Measurements from ENCODE around the gene CALHM5. TPM values are rescaled to one million over a fixed set of nuclear protein-coding genes. Genes with fewer than 3 reads are reported as not detected.
"Not testable (repeated sequence)": the region's sequence is repeated elsewhere in the genome, so short reads cannot be mapped to it uniquely, and the experiment has no call there.

CALHM5 gene
- total RNA-seq, 4 donors from 2014 or later = 0.09 to 0.80 (median 0.53) TPM; not detected in 1

DNA sequence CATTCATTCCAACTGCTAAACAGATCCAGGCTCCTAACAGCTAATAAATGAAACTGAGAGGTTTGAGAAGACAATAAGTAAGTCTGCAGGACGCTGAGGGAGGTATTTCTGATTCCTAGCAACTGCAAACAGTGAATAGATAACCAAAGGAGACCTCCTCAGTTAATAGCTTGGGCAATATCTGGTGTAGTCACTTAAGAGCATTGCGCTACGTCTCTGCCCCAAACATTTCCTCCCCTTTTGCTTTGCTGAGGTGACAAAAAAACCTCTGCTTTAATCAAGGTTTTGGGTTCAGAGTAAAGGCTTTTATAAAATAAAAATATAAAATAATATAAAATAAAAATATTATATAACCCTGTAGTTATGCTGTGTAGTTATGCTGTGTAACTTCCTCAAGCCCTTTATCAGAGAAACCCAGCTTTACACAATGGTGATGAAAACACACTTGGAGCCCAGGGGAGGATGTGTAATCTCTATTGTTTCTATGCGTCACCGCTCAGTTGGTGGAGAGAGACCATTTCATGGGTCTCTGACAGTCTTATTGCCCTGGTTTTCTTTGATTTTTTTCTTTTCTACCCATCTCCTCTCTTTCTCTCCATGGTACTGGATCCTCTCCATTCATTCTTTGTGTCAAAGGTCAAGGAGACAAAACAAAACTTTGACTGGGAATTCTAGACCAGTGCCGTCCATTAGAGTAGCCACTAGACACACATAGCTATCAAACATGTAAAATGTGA lies 18.9 kb upstream of the CALHM5 start:
- DNase-seq = no peak
- no peak for TF ChIP-seq POLR2A (IDR thresholded peaks at IDR 0.05)
- H3K4me3 ChIP-seq = no peak overlapping the region
- no peaks in the 10 kb centered on the region for H3K36me3 ChIP-seq
- no peak overlapping the region for H3K27ac ChIP-seq
- no peaks in the 10 kb centered on the region for H3K9me3 ChIP-seq
- no peaks in the 10 kb centered on the region for H3K27me3 ChIP-seq
- no peaks in the 10 kb centered on the region for H3K4me1 ChIP-seq

DNA sequence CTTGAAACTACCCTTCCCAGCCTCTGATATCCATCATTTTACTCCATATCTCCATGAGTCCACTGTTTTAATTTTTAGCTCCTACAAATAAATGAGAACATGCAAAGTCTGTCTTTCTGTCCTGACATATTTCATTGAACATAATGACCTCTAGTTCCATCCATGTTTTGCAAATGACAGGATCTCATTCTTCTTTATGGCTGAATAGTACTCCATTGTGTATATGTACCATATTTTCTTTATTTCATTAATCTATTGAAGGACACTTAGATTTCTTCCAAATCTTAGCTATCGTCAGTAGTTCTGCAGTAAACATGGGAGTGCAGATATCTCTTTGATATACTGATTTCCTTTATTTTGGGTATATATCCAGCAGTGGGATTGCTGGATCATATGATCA lies 16.3 kb upstream of the CALHM5 start:
- H3K4me3 ChIP-seq, H3K27me3 ChIP-seq, H3K36me3 ChIP-seq, H3K9me3 ChIP-seq, DNase-seq, H3K27ac ChIP-seq, H3K4me1 ChIP-seq: not testable (repeated sequence)

DNA sequence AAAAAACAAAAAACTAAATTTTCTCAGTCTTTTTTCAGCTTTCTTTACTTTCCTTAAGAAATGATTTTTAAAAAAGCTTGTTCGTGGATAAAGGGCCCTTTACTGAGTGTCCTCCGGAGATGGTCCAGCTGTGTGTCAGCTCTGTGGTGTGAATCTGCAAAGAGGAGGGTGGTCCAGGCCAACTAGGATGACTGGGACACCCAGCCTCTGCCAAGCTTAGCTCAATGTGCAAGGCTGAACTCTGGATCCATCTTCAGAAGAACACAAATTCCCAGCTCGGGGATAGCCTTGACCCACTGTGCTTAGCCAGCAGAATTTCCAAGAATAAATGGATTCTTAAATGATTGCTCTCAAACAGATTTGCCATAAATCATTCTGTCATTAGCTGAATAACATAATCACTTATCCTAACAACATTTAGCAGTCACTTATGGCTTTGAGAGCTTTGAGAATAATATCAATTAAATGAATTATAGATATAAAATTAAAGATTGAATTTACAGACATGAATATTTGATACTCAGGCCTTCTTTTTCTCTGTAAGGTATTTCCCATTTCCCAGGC lies 14.2 kb upstream of the CALHM5 start:
- no peak overlapping the region for H3K4me3 ChIP-seq
- no peaks in the 10 kb centered on the region for H3K36me3 ChIP-seq
- no peaks in the 10 kb centered on the region for H3K9me3 ChIP-seq
- H3K27me3 ChIP-seq = no peaks in the 10 kb centered on the region
- no peak overlapping the region for H3K27ac ChIP-seq
- DNase-seq = no peak
- TF ChIP-seq POLR2A (IDR thresholded peaks at IDR 0.05) = no peak
- TF ChIP-seq, protein P1, sequence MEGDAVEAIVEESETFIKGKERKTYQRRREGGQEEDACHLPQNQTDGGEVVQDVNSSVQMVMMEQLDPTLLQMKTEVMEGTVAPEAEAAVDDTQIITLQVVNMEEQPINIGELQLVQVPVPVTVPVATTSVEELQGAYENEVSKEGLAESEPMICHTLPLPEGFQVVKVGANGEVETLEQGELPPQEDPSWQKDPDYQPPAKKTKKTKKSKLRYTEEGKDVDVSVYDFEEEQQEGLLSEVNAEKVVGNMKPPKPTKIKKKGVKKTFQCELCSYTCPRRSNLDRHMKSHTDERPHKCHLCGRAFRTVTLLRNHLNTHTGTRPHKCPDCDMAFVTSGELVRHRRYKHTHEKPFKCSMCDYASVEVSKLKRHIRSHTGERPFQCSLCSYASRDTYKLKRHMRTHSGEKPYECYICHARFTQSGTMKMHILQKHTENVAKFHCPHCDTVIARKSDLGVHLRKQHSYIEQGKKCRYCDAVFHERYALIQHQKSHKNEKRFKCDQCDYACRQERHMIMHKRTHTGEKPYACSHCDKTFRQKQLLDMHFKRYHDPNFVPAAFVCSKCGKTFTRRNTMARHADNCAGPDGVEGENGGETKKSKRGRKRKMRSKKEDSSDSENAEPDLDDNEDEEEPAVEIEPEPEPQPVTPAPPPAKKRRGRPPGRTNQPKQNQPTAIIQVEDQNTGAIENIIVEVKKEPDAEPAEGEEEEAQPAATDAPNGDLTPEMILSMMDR (IDR thresholded peaks at IDR 0.05) = no peak
- no peaks in the 10 kb centered on the region for H3K4me1 ChIP-seq

GRCh38 chr6:116500969-116501433 lies 10.4 kb upstream of the CALHM5 start:
- H3K9me3 ChIP-seq = no peaks in the 10 kb centered on the region
- H3K27me3 ChIP-seq = no peaks in the 10 kb centered on the region
- DNase-seq = no peak
- no peaks in the 10 kb centered on the region for H3K4me1 ChIP-seq
- no peaks in the 10 kb centered on the region for H3K36me3 ChIP-seq
- no peak overlapping the region for H3K27ac ChIP-seq
- TF ChIP-seq, protein P1 (IDR thresholded peaks at IDR 0.05) = no peak
- no peak for TF ChIP-seq POLR2A (IDR thresholded peaks at IDR 0.05)
- no peak overlapping the region for H3K4me3 ChIP-seq

DNA sequence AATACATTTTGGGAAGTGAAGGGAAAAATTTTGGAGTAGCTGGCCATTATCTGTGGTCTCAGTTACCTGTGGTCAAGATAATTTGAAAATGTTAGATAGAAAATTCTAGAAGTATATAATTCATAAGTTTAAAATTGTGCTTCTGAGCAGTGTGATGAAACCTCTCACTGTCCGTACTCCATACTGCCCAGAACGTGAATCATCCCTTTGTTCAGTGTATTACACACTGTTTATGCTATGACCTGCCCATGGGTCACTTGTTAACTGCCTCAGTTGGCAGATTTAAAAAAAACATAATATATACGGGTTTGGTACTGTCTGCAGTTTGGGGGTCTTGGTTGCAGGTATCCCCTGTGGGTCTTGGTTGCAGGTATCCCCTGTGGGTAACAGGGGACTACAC lies 4.1 kb upstream of the CALHM5 start:
- TF ChIP-seq, protein P1 (IDR thresholded peaks at IDR 0.05) = no peak
- TF ChIP-seq POLR2A (IDR thresholded peaks at IDR 0.05) = no peak
- no peak overlapping the region for H3K4me3 ChIP-seq

GRCh38 chr6:116508527-116508926 lies 2.9 kb upstream of the CALHM5 start:
- no peak overlapping the region for H3K4me3 ChIP-seq
- H3K27ac ChIP-seq = no peak overlapping the region
- TF ChIP-seq, protein P1 (IDR thresholded peaks at IDR 0.05) = no peak
- TF ChIP-seq POLR2A (IDR thresholded peaks at IDR 0.05) = no peak
- H3K36me3 ChIP-seq = no peaks in the 10 kb centered on the region
- no peak for DNase-seq
- no peaks in the 10 kb centered on the region for H3K9me3 ChIP-seq
- H3K27me3 ChIP-seq = no peaks in the 10 kb centered on the region
- peaks cover 0 to 7% (median 0%) of the 10 kb centered on the region in 4 donors for H3K4me1 ChIP-seq

More for the DNA sequence above, 4.1 kb upstream of the CALHM5 start:
- no peaks in the 10 kb centered on the region for H3K36me3 ChIP-seq
- no peaks in the 10 kb centered on the region for H3K9me3 ChIP-seq
- no peaks in the 10 kb centered on the region for H3K27me3 ChIP-seq
- no peak overlapping the region for H3K27ac ChIP-seq
- H3K4me1 ChIP-seq = no peaks in the 10 kb centered on the region
- DNase-seq = no peak
